Endothelial cell of umbilical vein (primary cell): Measurements from ENCODE around the gene MIGA2. TPM values are rescaled to one million over a fixed set of nuclear protein-coding genes. Genes with fewer than 3 reads are reported as not detected.

Source experiments
- BruUV-seq: library from RNA; stranded (reverse); fragments of 400-500 nt; replicated peaks from 2 replicates; lab custom pipeline; 2021; lab: Mats Ljungman, UMichigan
- CTCF ChIA-PET: fragments of 300-600, 350-600 bp; sonication (Branson Sonifier 250); formaldehyde crosslinking; loops from one replicate; lab custom pipeline; 2021; ENCODE audit warnings: antibody characterized with exemption, inconsistent platforms; lab: Charles Lee
- POLR2A ChIA-PET: fragments of 300-600, 350-600 bp; sonication (Branson Sonifier 250); formaldehyde crosslinking; loops from one replicate; lab custom pipeline; 2021; ENCODE audit warnings: antibody characterized with exemption, inconsistent platforms; lab: Charles Lee
- DNase-seq: peaks from one replicate; pipeline ENCODE4 v3.0.0-alpha.2; 2011; ENCODE audit warnings: low read depth, low spot score
- FAIRE-seq: peaks from 2 replicates; lab custom pipeline; 2011; peaks lifted over from hg19 to GRCh38; lab: Jason Lieb, UNC
- H2AFZ ChIP-seq: 2 replicates; pipeline ENCODE4 v1.6.0; 2012; ENCODE audit warnings: low read depth, low read length, control low read depth, inconsistent platforms
- H3K27ac ChIP-seq: 2 replicates; pipeline ENCODE4 v1.5.1; 2011; ENCODE audit warnings: low read depth, mild to moderate bottlenecking, control low read depth, low read length, moderate library complexity; ENCODE audit not compliant: insufficient read depth
- H3K27me3 ChIP-seq, 2 experiments: 2 replicates each; pipeline versions ENCODE4 v1.6.0 to v1.6.1; 2011; ENCODE audit warnings: low read length in 2 of 2, mixed read lengths in 1 of 2; ENCODE audit not compliant: control insufficient read depth in 2 of 2, insufficient read depth in 2 of 2
- H3K36me3 ChIP-seq, 2 experiments: 2 replicates in 1 of 2; 3 replicates in 1 of 2; pipeline ENCODE4 v1.5.1; 2011; ENCODE audit warnings: low read length in 2 of 2, mild to moderate bottlenecking in 1 of 2, moderate library complexity in 1 of 2; ENCODE audit not compliant: control insufficient read depth in 2 of 2, insufficient read depth in 2 of 2; ENCODE audit errors: extremely low read depth in 1 of 2
- H3K4me1 ChIP-seq: 3 replicates; pipeline ENCODE4 v1.5.1; 2011; ENCODE audit warnings: mild to moderate bottlenecking, low read length; ENCODE audit not compliant: control insufficient read depth, insufficient read depth; ENCODE audit errors: extremely low read depth
- H3K4me2 ChIP-seq: 2 replicates; pipeline ENCODE4 v1.6.1; 2011; ENCODE audit warnings: low read length, control low read depth, mixed read lengths; ENCODE audit not compliant: insufficient read depth
- H3K4me3 ChIP-seq, 3 experiments: fragments of 200-600 bp in 1 of 3; sonication (generic), shearing (Covaris generic) in 1 of 3; replicated peaks in 1 of 3; 2 replicates each; pipeline ENCODE4 v1.5.1; 2011 to 2016; ENCODE audit warnings: control low read depth in 3 of 3, low read length in 3 of 3, mild to moderate bottlenecking in 2 of 3, inconsistent platforms in 1 of 3, low read depth in 1 of 3, moderate library complexity in 1 of 3; ENCODE audit not compliant: insufficient read depth in 1 of 3
- H3K79me2 ChIP-seq: 2 replicates; pipeline ENCODE4 v1.6.0; 2012; ENCODE audit warnings: low read length, inconsistent platforms; ENCODE audit not compliant: control insufficient read depth, insufficient read depth
- H3K9ac ChIP-seq: replicated peaks from 2 replicates; pipeline ENCODE3; 2011; ENCODE audit warnings: low read length, control low read depth; ENCODE audit not compliant: insufficient read depth; ENCODE audit errors: extremely low read depth
- H3K9me1 ChIP-seq: replicated peaks from 3 replicates; pipeline ENCODE4 v1.6.0; 2011; ENCODE audit warnings: mild to moderate bottlenecking, low read length; ENCODE audit not compliant: control insufficient read depth, insufficient read depth; ENCODE audit errors: extremely low read depth
- H3K9me3 ChIP-seq: replicated peaks from 2 replicates; pipeline ENCODE4 v1.5.1; 2012; ENCODE audit warnings: low read length, inconsistent platforms; ENCODE audit not compliant: control insufficient read depth, insufficient read depth
- H4K20me1 ChIP-seq: replicated peaks from 2 replicates; pipeline ENCODE3; 2011; ENCODE audit warnings: mild to moderate bottlenecking, low read length; ENCODE audit not compliant: control insufficient read depth, insufficient read depth; ENCODE audit errors: extremely low read depth
- CTCF ChIP-seq, 2 donors: IDR thresholded peaks; 1 replicate in 1 of 2; 2 replicates in 1 of 2; pipeline ENCODE4 v1.5.1; 2011; ENCODE audit warnings: low read length in 2 of 2, mild to moderate bottlenecking in 2 of 2, moderate library complexity in 2 of 2, control low read depth in 1 of 2, inconsistent platforms in 1 of 2, low read depth in 1 of 2; ENCODE audit not compliant: insufficient read depth in 1 of 2; ENCODE audit errors: extremely low read depth in 1 of 2
- EZH2 ChIP-seq: IDR thresholded peaks from 2 replicates; pipeline ENCODE4 v1.6.1; 2012; ENCODE audit warnings: borderline replicate concordance, low read depth, mild to moderate bottlenecking, moderate library complexity, low read length, inconsistent platforms; ENCODE audit not compliant: severe bottlenecking
- FOS ChIP-seq: IDR thresholded peaks from 2 replicates; pipeline ENCODE4 v1.6.1; 2011; ENCODE audit warnings: mild to moderate bottlenecking, low read length, moderate library complexity, borderline replicate concordance; ENCODE audit not compliant: insufficient read depth
- GATA2 ChIP-seq: IDR thresholded peaks from 2 replicates; pipeline ENCODE4 v1.7.0; 2011; ENCODE audit warnings: low read depth, mild to moderate bottlenecking, moderate library complexity, mixed read lengths, low read length; ENCODE audit not compliant: insufficient read length, insufficient read depth
- JUN ChIP-seq: IDR thresholded peaks from 2 replicates; pipeline ENCODE4 v1.6.1; 2011; ENCODE audit warnings: borderline replicate concordance, low read depth; ENCODE audit not compliant: insufficient read length, insufficient read depth
- MYC ChIP-seq: IDR thresholded peaks from one replicate; pipeline ENCODE4 v1.6.1; 2011; ENCODE audit warnings: mild to moderate bottlenecking, low read depth, low read length
- POLR2A ChIP-seq: IDR thresholded peaks from 2 replicates; pipeline ENCODE4 v1.6.1; 2012; ENCODE audit warnings: low read depth, mild to moderate bottlenecking, control low read depth, low read length
- POLR2AphosphoS5 ChIP-seq: IDR thresholded peaks from 2 replicates; pipeline ENCODE4 v1.6.1; 2012; ENCODE audit warnings: low read depth, mild to moderate bottlenecking, control low read depth, low read length, moderate library complexity; ENCODE audit not compliant: insufficient read depth
- dilution Hi-C: fragments of 300-500 bp; cut with MboI; formaldehyde crosslinking; loops from one replicate; pipeline ENCODE4 v1.15.0; 2019; ENCODE audit warnings: low sequenced_read_pairs; ENCODE audit not compliant: extremely low pct_ligation_motif_present
- intact Hi-C: fragments of 100-400 bp; cut with micrococcal nuclease; formaldehyde crosslinking; loops from one replicate; pipeline ENCODE4 v1.10.0; 2022
- polyA plus RNA-seq, 4 experiments: library from polyadenylated mRNA; depleted of rRNA in 3 of 4; stranded (reverse) in 3 of 4; unstranded in 1 of 4; fragments of >200 nt; gene quantifications; 2 replicates each; pipeline versions ENCODE4 v1.2.1 to v1.2.3, GENCODE V29; 2011 to 2012; ENCODE audit warnings: missing spikeins in 1 of 4
- total RNA-seq: library from RNA; stranded (reverse); gene quantifications from 2 replicates; pipeline ENCODE4 v1.2.3, GENCODE V29; 2021
- TF ChIP-seq, protein P1 (sequence below): IDR thresholded peaks from 2 replicates; pipeline ENCODE4 v1.6.1; 2011; ENCODE audit not compliant: insufficient read depth, insufficient read length

MIGA2 gene
- total and polyA plus RNA-seq, 2 donors (not counting 3 experiments of a cell fraction or from before 2014, with no cell fraction given): 27.7 to 28.0 TPM

GRCh38 chr9:129021091-129021490 is 15.3 kb upstream of the MIGA2 start:
- dilution Hi-C loops (no loop called here), intact Hi-C loops (loop anchor here (10.0 kb wide), 1 partner anchor 286 kb away; no protein-coding TSS in a partner anchor)
- no peak overlapping the region for H3K9ac ChIP-seq
- H3K9me3 ChIP-seq: no peaks in the 10 kb centered on the region
- DNase-seq: no peak
- ChIA-PET CTCF (interaction anchor here (1.1 kb wide), 1 partner anchor 15 kb away, joined by 4 read pairs; no protein-coding TSS in a partner anchor), POLR2A (interaction anchor here (0.7 kb wide), 1 partner anchor 70 kb away, joined by 3 read pairs; no protein-coding TSS in a partner anchor)
- no peak overlapping the region for H3K4me2 ChIP-seq
- no peaks in the 10 kb centered on the region for H3K9me1 ChIP-seq
- H3K27me3 ChIP-seq: no peaks in the 10 kb centered on the region
- no TSS peak for BruUV-seq
- no peaks in the 10 kb centered on the region for H4K20me1 ChIP-seq
- H2AFZ ChIP-seq: no peak overlapping the region
- TF ChIP-seq MYC (no peak), CTCF (IDR thresholded peaks at IDR 0.05; ENCODE audit: extremely low read depth in 1 of 2, insufficient read depth in 1 of 2, low read depth in 1 of 2, low read length in 2 of 2) (no peak), JUN (no peak), FOS (no peak), GATA2 (no peak), POLR2A (no peak), POLR2AphosphoS5 (no peak), EZH2 (no peak)
- TF ChIP-seq, protein P1, sequence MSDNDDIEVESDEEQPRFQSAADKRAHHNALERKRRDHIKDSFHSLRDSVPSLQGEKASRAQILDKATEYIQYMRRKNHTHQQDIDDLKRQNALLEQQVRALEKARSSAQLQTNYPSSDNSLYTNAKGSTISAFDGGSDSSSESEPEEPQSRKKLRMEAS: no peak
- FAIRE-seq: no peak
- H3K4me1 ChIP-seq: no peaks in the 10 kb centered on the region
- H3K27ac ChIP-seq: no peak overlapping the region
- peaks cover 12% of the 10 kb centered on the region for H3K79me2 ChIP-seq
- H3K4me3 ChIP-seq: no peak overlapping the region
- no peaks in the 10 kb centered on the region for H3K36me3 ChIP-seq
